Parathyroid adenoma (tissue), 2 donors: Measurements from ENCODE around the gene DOCK2.

ENCODE experiments used
- H2AFZ ChIP-seq: fragments of 300-600 bp; sonication (generic); one replicate; pipeline ENCODE4 v1.7.0; 2017; ENCODE audit warnings: antibody characterized with exemption, mild to moderate bottlenecking
- H3K27ac ChIP-seq: fragments of 300-600 bp; sonication (generic); one replicate; pipeline ENCODE4 v1.7.0; 2017
- H3K27me3 ChIP-seq: fragments of 300-600 bp; sonication (generic); one replicate; pipeline ENCODE4 v1.7.0; 2017; ENCODE audit warnings: low read length; ENCODE audit not compliant: control insufficient read depth, insufficient read depth
- H3K36me3 ChIP-seq: fragments of 300-600 bp; sonication (generic); one replicate; pipeline ENCODE4 v1.7.0; 2017; ENCODE audit warnings: low read length; ENCODE audit not compliant: control insufficient read depth, insufficient read depth
- H3K4me1 ChIP-seq: fragments of 300-600 bp; sonication (generic); one replicate; pipeline ENCODE4 v1.7.0; 2017; ENCODE audit warnings: control low read depth
- H3K4me2 ChIP-seq: fragments of 300-600 bp; sonication (generic); one replicate; pipeline ENCODE4 v1.7.0; 2017; ENCODE audit warnings: low read length
- H3K4me3 ChIP-seq: fragments of 300-600 bp; sonication (generic); one replicate; pipeline ENCODE4 v1.7.0; 2017; ENCODE audit warnings: low read depth, low read length
- H3K79me2 ChIP-seq: fragments of 300-600 bp; sonication (generic); one replicate; pipeline ENCODE4 v1.7.0; 2017; ENCODE audit warnings: control low read depth
- H3K9ac ChIP-seq: fragments of 300-600 bp; sonication (generic); one replicate; pipeline ENCODE4 v1.7.0; 2017; ENCODE audit warnings: mild to moderate bottlenecking
- H3K9me3 ChIP-seq: fragments of 300-600 bp; sonication (generic); one replicate; pipeline ENCODE4 v1.7.0; 2017; ENCODE audit warnings: low read length; ENCODE audit not compliant: control insufficient read depth
- CTCF ChIP-seq: fragments of 300-600 bp; sonication (generic); IDR thresholded peaks from one replicate; pipeline ENCODE4 v1.7.0; 2017; ENCODE audit warnings: antibody characterized with exemption, mild to moderate bottlenecking
- donor health status: primary hyperparathyroidism.

Gene DOCK2

GRCh38 chr5:169848792-169849191, 211.7 kb downstream of the DOCK2 start:
- H2AFZ ChIP-seq = no peak overlapping the region
- no peaks in the 10 kb centered on the region for H3K36me3 ChIP-seq
- no peaks in the 10 kb centered on the region for H3K9me3 ChIP-seq
- H3K4me1 ChIP-seq = no peaks in the 10 kb centered on the region
- no peak for TF ChIP-seq CTCF
- no peaks in the 10 kb centered on the region for H3K79me2 ChIP-seq
- H3K4me3 ChIP-seq = no peak overlapping the region
- no peak overlapping the region for H3K27ac ChIP-seq
- H3K9ac ChIP-seq = no peak overlapping the region
- H3K4me2 ChIP-seq = no peak overlapping the region
- H3K27me3 ChIP-seq = no peaks in the 10 kb centered on the region

- H3K9ac ChIP-seq = no peak overlapping the region
- TF ChIP-seq CTCF = no peak
- no peak overlapping the region for H3K27ac ChIP-seq
- no peaks in the 10 kb centered on the region for H3K36me3 ChIP-seq
- no peak overlapping the region for H2AFZ ChIP-seq
- H3K4me3 ChIP-seq = no peak overlapping the region
- H3K9me3 ChIP-seq = no peaks in the 10 kb centered on the region
- H3K4me2 ChIP-seq = no peak overlapping the region
- no peaks in the 10 kb centered on the region for H3K4me1 ChIP-seq
- H3K27me3 ChIP-seq = no peaks in the 10 kb centered on the region
- no peaks in the 10 kb centered on the region for H3K79me2 ChIP-seq
These were observed 213.3 kb downstream of the DOCK2 start for GRCh38 chr5:169850409-169850808.

- TF ChIP-seq CTCF = no peak
- Histone ChIP-seq H3K27me3 (no peaks in the 10 kb centered on the region), H3K36me3 (no peaks in the 10 kb centered on the region)
These were observed 214.3 kb downstream of the DOCK2 start for GRCh38 chr5:169851321-169851850.

GRCh38 chr5:169856571-169856970, 219.5 kb downstream of the DOCK2 start:
- Histone ChIP-seq H3K36me3 (no peaks in the 10 kb centered on the region), H3K27me3 (no peaks in the 10 kb centered on the region), H3K4me2 (no peak overlapping the region), H3K9me3 (no peaks in the 10 kb centered on the region), H3K4me3 (no peak overlapping the region), H2AFZ (no peak overlapping the region), H3K27ac (no peak overlapping the region), H3K4me1 (no peaks in the 10 kb centered on the region), H3K9ac (no peak overlapping the region), H3K79me2 (no peaks in the 10 kb centered on the region)
- TF ChIP-seq CTCF = no peak

More at GRCh38 chr5:169851321-169851850, 214.3 kb downstream of the DOCK2 start:
- H3K4me1 ChIP-seq = no peaks in the 10 kb centered on the region
- no peaks in the 10 kb centered on the region for H3K79me2 ChIP-seq
- no peak overlapping the region for H2AFZ ChIP-seq
- H3K9ac ChIP-seq = no peak overlapping the region
- no peak overlapping the region for H3K27ac ChIP-seq
- no peak overlapping the region for H3K4me3 ChIP-seq
- no peaks in the 10 kb centered on the region for H3K9me3 ChIP-seq
- H3K4me2 ChIP-seq = no peak overlapping the region

- TF ChIP-seq CTCF = no peak
- H3K27ac ChIP-seq = no peak overlapping the region
- H3K79me2 ChIP-seq = no peaks in the 10 kb centered on the region
These were observed 223.5 kb downstream of the DOCK2 start for GRCh38 chr5:169860585-169860984.

More at GRCh38 chr5:169860585-169860984, 223.5 kb downstream of the DOCK2 start:
- no peaks in the 10 kb centered on the region for H3K27me3 ChIP-seq
- H3K9ac ChIP-seq = no peak overlapping the region
- no peaks in the 10 kb centered on the region for H3K4me1 ChIP-seq
- no peaks in the 10 kb centered on the region for H3K36me3 ChIP-seq
- no peak overlapping the region for H2AFZ ChIP-seq
- no peaks in the 10 kb centered on the region for H3K9me3 ChIP-seq
- no peak overlapping the region for H3K4me3 ChIP-seq
- H3K4me2 ChIP-seq = no peak overlapping the region
